B cell (primary cell): ENCODE results near the gene CBX2. TPM values are rescaled to one million over a fixed set of nuclear protein-coding genes. Genes with fewer than 3 reads are reported as not detected.

ENCODE experiments used
- ATAC-seq: fragments of 200-7000 bp; cut with Tn5 transposase; one replicate; pipeline ENCODE4 v1.10.0; 2021; ENCODE audit warnings: low read depth, mild to moderate bottlenecking, moderate number of reproducible peaks, moderate library complexity
- CTCF ChIA-PET: fragments of 350-600 bp; sonication (Branson Sonifier 250); formaldehyde crosslinking; loops from one replicate; lab custom pipeline; 2021; ENCODE audit warnings: antibody characterized with exemption, inconsistent platforms; lab: Charles Lee
- POLR2A ChIA-PET: fragments of 350-600 bp; sonication (Branson Sonifier 250); formaldehyde crosslinking; loops from one replicate; lab custom pipeline; 2021; ENCODE audit warnings: antibody characterized with exemption; lab: Charles Lee
- DNase-seq: peaks from one replicate; pipeline ENCODE4 v3.0.0; 2013
- H2AFZ ChIP-seq: 2 replicates; pipeline ENCODE4 v1.6.1; 2012; ENCODE audit warnings: mild to moderate bottlenecking, low read depth, low read length; ENCODE audit not compliant: insufficient read depth, poor library complexity, severe bottlenecking
- H3K27ac ChIP-seq, 2 donors: 1 replicate in 1 of 2; 2 replicates in 1 of 2; pipeline ENCODE4 v1.5.1; 2012 to 2013; ENCODE audit warnings: low read length in 2 of 2, mild to moderate bottlenecking in 2 of 2, moderate library complexity in 1 of 2
- H3K27me3 ChIP-seq, 4 experiments: fragments of 200-600 bp in 1 of 4; sonication (generic) in 1 of 4; replicated peaks in 1 of 4; 1 replicate in 2 of 4; 2 replicates in 2 of 4; pipeline versions ENCODE4 v1.6.1 to v1.7.0; 2013 to 2016; ENCODE audit warnings: low read length in 3 of 4, mild to moderate bottlenecking in 2 of 4, mixed read lengths in 1 of 4, moderate library complexity in 1 of 4; ENCODE audit not compliant: insufficient read depth in 4 of 4, control insufficient read depth in 3 of 4; ENCODE audit errors: control extremely low read depth in 1 of 4
- H3K36me3 ChIP-seq, 2 experiments: replicated peaks in 1 of 2; 1 replicate in 1 of 2; 2 replicates in 1 of 2; pipeline versions ENCODE4 v1.6.1 to v1.7.1; 2013; ENCODE audit warnings: low read length in 1 of 2; ENCODE audit not compliant: insufficient read depth in 2 of 2, control insufficient read depth in 1 of 2; ENCODE audit errors: control extremely low read depth in 1 of 2, extremely low read depth in 1 of 2
- H3K4me1 ChIP-seq, 2 donors: fragments of 200-600 bp in 1 of 2; sonication (generic) in 1 of 2; 1 replicate in 1 of 2; 2 replicates in 1 of 2; pipeline versions ENCODE4 v1.5.1 to v1.6.1; 2013 to 2017; ENCODE audit warnings: low read length in 2 of 2; ENCODE audit not compliant: control insufficient read depth in 2 of 2, insufficient read depth in 2 of 2
- H3K4me2 ChIP-seq: replicated peaks from 2 replicates; pipeline ENCODE3; 2012; ENCODE audit warnings: mild to moderate bottlenecking, low read depth, low read length; ENCODE audit not compliant: poor library complexity, severe bottlenecking
- H3K4me3 ChIP-seq, 5 experiments: fragments of 200-600 bp in 1 of 5; sonication (generic) in 1 of 5; 1 replicate in 3 of 5; 2 replicates in 2 of 5; pipeline versions ENCODE4 v1.5.1 to v1.7.0; 2011 to 2016; ENCODE audit warnings: low read length in 4 of 5, mild to moderate bottlenecking in 4 of 5, low read depth in 2 of 5, control low read depth in 1 of 5, moderate library complexity in 1 of 5; ENCODE audit not compliant: insufficient read depth in 1 of 5; ENCODE audit errors: control extremely low read depth in 1 of 5, extremely low read depth in 1 of 5
- H3K79me2 ChIP-seq: fragments of 200-600 bp; sonication (generic); one replicate; pipeline ENCODE4 v1.6.0; 2016; ENCODE audit warnings: low read length; ENCODE audit not compliant: control insufficient read depth, insufficient read depth
- H3K9ac ChIP-seq: fragments of 200-600 bp; sonication (generic); 2 replicates; pipeline ENCODE4 v1.6.1; 2017; ENCODE audit warnings: mild to moderate bottlenecking, low read length, moderate library complexity
- H3K9me3 ChIP-seq, 3 donors: one replicate each; pipeline versions ENCODE4 v1.6.1 to v1.7.1; 2013; ENCODE audit warnings: low read length in 2 of 3; ENCODE audit not compliant: control insufficient read depth in 2 of 3, insufficient read depth in 1 of 3; ENCODE audit errors: control extremely low read depth in 1 of 3
- H4K20me1 ChIP-seq: 2 replicates; pipeline ENCODE4 v1.6.0; 2012; ENCODE audit warnings: mild to moderate bottlenecking, low read length; ENCODE audit not compliant: insufficient read depth, control insufficient read depth, poor library complexity, severe bottlenecking
- H3K27ac Mint-ChIP-seq: one replicate; pipeline ENCODE4 v1.8.0; 2021; ENCODE audit warnings: mixed read lengths
- H3K27me3 Mint-ChIP-seq: one replicate; pipeline ENCODE4 v1.8.0; 2021; ENCODE audit warnings: mixed read lengths
- H3K4me1 Mint-ChIP-seq: one replicate; pipeline ENCODE4 v1.8.0; 2021; ENCODE audit warnings: mixed read lengths
- H3K4me3 Mint-ChIP-seq: one replicate; pipeline ENCODE4 v1.8.0; 2021; ENCODE audit warnings: mixed read lengths
- H3K9me3 Mint-ChIP-seq: one replicate; pipeline ENCODE4 v1.8.0; 2022; ENCODE audit warnings: mixed read lengths; ENCODE audit not compliant: insufficient read depth
- EZH2 ChIP-seq: IDR thresholded peaks from 2 replicates; pipeline ENCODE4 v1.6.1; 2012; ENCODE audit warnings: borderline replicate concordance, low read depth, mild to moderate bottlenecking, moderate library complexity, low read length; ENCODE audit not compliant: insufficient read depth, poor library complexity, severe bottlenecking
- WGBS: methylation state at CpG from one replicate; pipeline ENCODE4 v1.1.5; 2013; ENCODE audit warnings: missing lambda C conversion rate; ENCODE audit not compliant: insufficient coverage; 5-methylcytosine and 5-hydroxymethylcytosine counted together
- intact Hi-C: fragments of 100-400 bp; cut with micrococcal nuclease; formaldehyde crosslinking; loops from one replicate; pipeline ENCODE4 v1.10.0; 2022
- polyA plus RNA-seq: library from polyadenylated mRNA; depleted of rRNA; stranded (reverse); fragments of >200 nt; gene quantifications from 2 replicates; pipeline ENCODE4 v1.2.3, GENCODE V29; 2012
- total RNA-seq, 2 donors: library from RNA; stranded (reverse); fragments of 120-200 nt in 1 of 2; gene quantifications; 1 replicate in 1 of 2; 2 replicates in 1 of 2; pipeline versions ENCODE4 v1.2.3 to v1.2.4, GENCODE V29; 2013 to 2022
- TF ChIP-seq, protein P1 (sequence below): fragments of 200-600 bp; IDR thresholded peaks from one replicate; pipeline ENCODE4 v1.8.0; 2022; ENCODE audit warnings: antibody characterized with exemption, mild to moderate bottlenecking

Gene CBX2
- total and polyA plus RNA-seq, 2 donors (not counting 1 experiment from before 2014, with no cell fraction given): 0.10 to 0.47 TPM

DNA sequence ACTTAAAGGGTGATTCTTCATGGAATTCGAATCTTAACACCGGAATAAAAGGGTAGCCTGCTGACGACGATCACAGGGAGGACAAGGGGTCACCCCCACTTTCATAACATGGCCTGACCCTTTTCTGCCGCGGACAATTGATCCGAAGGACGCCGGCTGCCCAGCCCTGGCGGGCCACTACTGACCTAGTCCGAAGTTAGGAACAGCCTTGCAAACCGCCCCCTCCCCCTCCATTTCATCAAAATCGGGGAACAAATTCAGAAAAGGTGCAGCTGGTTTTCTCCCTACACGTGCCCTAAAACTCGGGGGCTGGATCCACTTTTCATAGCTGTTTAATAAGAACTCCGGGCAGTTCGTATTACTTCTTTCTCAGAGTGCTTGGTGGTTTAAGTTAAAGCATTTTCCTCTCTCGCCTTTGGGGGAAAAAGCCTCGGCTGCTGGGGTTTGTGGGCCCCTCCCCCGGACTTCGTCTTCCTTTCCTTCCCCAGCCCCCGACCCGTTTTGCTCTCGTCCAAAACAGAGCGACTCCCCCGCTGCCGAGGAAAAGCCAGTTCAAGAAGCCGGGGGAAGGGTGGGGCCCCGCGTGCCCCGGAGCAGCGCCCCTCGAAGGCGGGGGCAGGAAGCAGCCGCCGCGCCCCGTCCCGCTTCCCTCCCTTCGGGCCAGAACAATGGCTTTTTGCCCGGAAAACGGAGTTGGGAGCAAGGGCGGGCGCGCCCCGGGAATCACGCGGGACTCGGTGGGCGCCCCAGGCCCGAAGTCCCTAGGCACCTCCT lies 641 bp upstream of the CBX2 start:
- DNase-seq (peak; percentile 59), ATAC-seq (peak; percentile 6)
- no peak overlapping the region for H3K27ac ChIP-seq
- H3K9me3 ChIP-seq: peaks cover 0 to 17% (median 0%) of the 10 kb centered on the region in 3 donors
- peaks cover 0 to 83% (median 49%) of the 10 kb centered on the region in 4 experiments for H3K27me3 ChIP-seq
- peaks cover 27 to 40% of the 10 kb centered on the region in 2 donors for H3K4me1 ChIP-seq
- TF ChIP-seq, protein P1, sequence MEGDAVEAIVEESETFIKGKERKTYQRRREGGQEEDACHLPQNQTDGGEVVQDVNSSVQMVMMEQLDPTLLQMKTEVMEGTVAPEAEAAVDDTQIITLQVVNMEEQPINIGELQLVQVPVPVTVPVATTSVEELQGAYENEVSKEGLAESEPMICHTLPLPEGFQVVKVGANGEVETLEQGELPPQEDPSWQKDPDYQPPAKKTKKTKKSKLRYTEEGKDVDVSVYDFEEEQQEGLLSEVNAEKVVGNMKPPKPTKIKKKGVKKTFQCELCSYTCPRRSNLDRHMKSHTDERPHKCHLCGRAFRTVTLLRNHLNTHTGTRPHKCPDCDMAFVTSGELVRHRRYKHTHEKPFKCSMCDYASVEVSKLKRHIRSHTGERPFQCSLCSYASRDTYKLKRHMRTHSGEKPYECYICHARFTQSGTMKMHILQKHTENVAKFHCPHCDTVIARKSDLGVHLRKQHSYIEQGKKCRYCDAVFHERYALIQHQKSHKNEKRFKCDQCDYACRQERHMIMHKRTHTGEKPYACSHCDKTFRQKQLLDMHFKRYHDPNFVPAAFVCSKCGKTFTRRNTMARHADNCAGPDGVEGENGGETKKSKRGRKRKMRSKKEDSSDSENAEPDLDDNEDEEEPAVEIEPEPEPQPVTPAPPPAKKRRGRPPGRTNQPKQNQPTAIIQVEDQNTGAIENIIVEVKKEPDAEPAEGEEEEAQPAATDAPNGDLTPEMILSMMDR: no peak
- peak; percentile 94 for TF ChIP-seq EZH2
- peaks cover 24% of the 10 kb centered on the region for H3K4me1 Mint-ChIP-seq
- ChIA-PET POLR2A (interaction anchor here (1.2 kb wide), 1 partner anchor 9 kb away, joined by 3 read pairs; no protein-coding TSS in a partner anchor), CTCF (interaction anchor here (0.7 to 8.2 kb wide), 4 partner anchors 13 to 67 kb away, joined by 3 to 30 read pairs (median 4); no protein-coding TSS in a partner anchor)
- WGBS: 4% methylated on average over 45 of the region's 51 CpGs
- no peaks in the 10 kb centered on the region for H3K36me3 ChIP-seq
- peak overlapping the region; percentile 42 for H3K27ac Mint-ChIP-seq
- no peaks in the 10 kb centered on the region for H3K79me2 ChIP-seq
- peak overlapping the region; percentile 54 for H2AFZ ChIP-seq
- H3K4me2 ChIP-seq: peak overlapping the region; percentile 83
- H3K9ac ChIP-seq: peak overlapping the region; percentile 61
- H3K4me3 ChIP-seq: peak overlapping the region in 4 of 5 experiments; percentile 28 to 52 (median 42)
- H4K20me1 ChIP-seq: no peaks in the 10 kb centered on the region
- no peaks in the 10 kb centered on the region for H3K9me3 Mint-ChIP-seq
- peaks cover 70% of the 10 kb centered on the region for H3K27me3 Mint-ChIP-seq
- intact Hi-C loops: loop anchor here (2.0 kb wide), 2 partner anchors 19 to 33 kb away; partner anchors contain the start of gene CBX8
- peak overlapping the region; percentile 65 for H3K4me3 Mint-ChIP-seq
